Activated CD8-positive, alpha-beta memory T cell treated with anti-CD3 and anti-CD28 coated beads for 1 hour (primary cell): ENCODE results near the gene PER2.
"Not testable (repeated sequence)": the region's sequence is repeated elsewhere in the genome, so short reads cannot be mapped to it uniquely, and the experiment has no call there.

ENCODE experiments used
- DNase-seq, 2 donors: peaks; one replicate each; pipeline ENCODE4 v3.0.0-alpha.2; 2020; ENCODE audit warnings: low read depth in 1 of 2; ENCODE audit errors: extremely low read depth in 1 of 2

PER2 gene

GRCh38 chr2:238288650-238289573 lies 502 bp upstream of the PER2 start:
- DNase-seq: peak; percentile 95 to 97

- DNase-seq: no peak
Measured at GRCh38 chr2:238286987-238287736, 1.2 kb downstream of the PER2 start.

GRCh38 chr2:238286551-238286950 lies 1.9 kb downstream of the PER2 start:
- DNase-seq: no peak

- no peak for DNase-seq
Measured at GRCh38 chr2:238286095-238286494, 2.3 kb downstream of the PER2 start.

- no peak for DNase-seq
Measured at GRCh38 chr2:238285653-238286082, 2.7 kb downstream of the PER2 start.

GRCh38 chr2:238284802-238285515 lies 3.5 kb downstream of the PER2 start:
- no peak for DNase-seq

GRCh38 chr2:238282861-238283738 lies 5.3 kb downstream of the PER2 start:
- no peak for DNase-seq

- DNase-seq: no peak
Measured at GRCh38 chr2:238281826-238282480, 6.5 kb downstream of the PER2 start.

GRCh38 chr2:238280083-238280825 lies 8.2 kb downstream of the PER2 start:
- DNase-seq: no peak

- no peak for DNase-seq
Measured at GRCh38 chr2:238279324-238279682, 9.1 kb downstream of the PER2 start.

- no peak for DNase-seq
Measured at GRCh38 chr2:238278626-238279323, 9.6 kb downstream of the PER2 start.

GRCh38 chr2:238277695-238278094 lies 10.7 kb downstream of the PER2 start:
- DNase-seq: no peak

- DNase-seq: no peak
Measured at GRCh38 chr2:238274152-238274865, 14.1 kb downstream of the PER2 start.

- not testable (repeated sequence) for DNase-seq
Measured at GRCh38 chr2:238273433-238273832, 15.0 kb downstream of the PER2 start.

GRCh38 chr2:238272156-238272555 lies 16.3 kb downstream of the PER2 start:
- no peak for DNase-seq

- DNase-seq: not testable (repeated sequence)
Measured at GRCh38 chr2:238271686-238272085, 16.7 kb downstream of the PER2 start.

- no peak for DNase-seq
Measured at GRCh38 chr2:238271061-238271554, 17.3 kb downstream of the PER2 start.

- DNase-seq: no peak
Measured at GRCh38 chr2:238270606-238271005, 17.8 kb downstream of the PER2 start.
